A549 (cell line): ENCODE measurements around the gene LDLRAD4.

Experiments used
- CEBPB ChIP-seq, 2 experiments: fragments of >200 bp in 1 of 2; sonication (Bioruptor Twin) in 1 of 2; formaldehyde crosslinking in 1 of 2; IDR thresholded peaks; 2 replicates each; pipeline ENCODE4 v1.6.1; 2012 to 2016
- CHD2 ChIP-seq: fragments of 150-350 bp; IDR thresholded peaks from 2 replicates; pipeline ENCODE4 v1.6.1; 2014; ENCODE audit warnings: low read length; ENCODE audit not compliant: partially characterized antibody
- CTCF ChIP-seq: fragments of >200 bp; sonication (Bioruptor Twin); formaldehyde crosslinking; IDR thresholded peaks from 3 replicates; pipeline ENCODE4 v1.5.1; 2016
- FOSL2 ChIP-seq, 2 experiments: fragments of 450-650 bp in 1 of 2; fragments of >200 bp in 1 of 2; sonication (Bioruptor Twin) in 1 of 2; formaldehyde crosslinking; IDR thresholded peaks; 2 replicates each; pipeline versions ENCODE4 v1.5.0 to v1.6.1; 2016 to 2020; ENCODE audit warnings: mild to moderate bottlenecking in 1 of 2, moderate library complexity in 1 of 2
- FOXS1 ChIP-seq: fragments of 250-450 bp; sonication (Bioruptor Pico); IDR thresholded peaks from 2 replicates; pipeline ENCODE4 v1.5.0; 2020; ENCODE audit warnings: mild to moderate bottlenecking, moderate library complexity
- HDAC2 ChIP-seq: fragments of 200-600 bp; sonication (generic); IDR thresholded peaks from 2 replicates; pipeline ENCODE4 v1.6.1; 2016
- HMGXB4 ChIP-seq: fragments of 250-450 bp; sonication (Bioruptor Pico); IDR thresholded peaks from 2 replicates; pipeline ENCODE4 v1.5.0; 2021; ENCODE audit warnings: mild to moderate bottlenecking, moderate library complexity, borderline replicate concordance
- HOXA7 ChIP-seq: fragments of 250-450 bp; sonication (Bioruptor Pico); IDR thresholded peaks from 2 replicates; pipeline ENCODE4 v1.5.0; 2020; ENCODE audit warnings: mild to moderate bottlenecking, moderate library complexity
- MAX ChIP-seq: IDR thresholded peaks from 2 replicates; pipeline ENCODE4 v1.6.1; 2012
- POLR2A ChIP-seq: IDR thresholded peaks from 2 replicates; pipeline ENCODE4 v1.6.1; 2012; ENCODE audit warnings: mild to moderate bottlenecking, low read length
- SMC3 ChIP-seq: fragments of >200 bp; sonication (Bioruptor Twin); formaldehyde crosslinking; IDR thresholded peaks from 3 replicates; pipeline ENCODE4 v1.6.1; 2018; ENCODE audit warnings: inconsistent platforms

- TF ChIP-seq CTCF (no peak), HOXA7 (CRISPR knock-in tag) (no peak), POLR2A (no peak), CHD2 (no peak), FOSL2 (IDR thresholded peaks at IDR 0.05) (no peak), FOSL2 (CRISPR knock-in tag; IDR thresholded peaks at IDR 0.05) (no peak), SMC3 (no peak), CEBPB (IDR thresholded peaks at IDR 0.05) (no peak), FOXS1 (CRISPR knock-in tag) (no peak), MAX (no peak), HMGXB4 (CRISPR knock-in tag) (no peak), HDAC2 (no peak)
Observed at GRCh38 chr18:13364721-13365205, 146.2 kb downstream of the LDLRAD4 start.
